ENCODE data around the gene JAK3. TPM values are rescaled to one million over a fixed set of nuclear protein-coding genes. Genes with fewer than 3 reads are reported as not detected.

JAK3 gene
- polyA plus RNA-seq, 1 of the 3 experiments (the other 2 are of a cell fraction): 1.3 TPM

- no peak overlapping the region for H3K9ac ChIP-seq
- POLR2A ChIA-PET: no interaction called here
- peaks cover 37% of the 10 kb centered on the region for H3K27me3 ChIP-seq (ENCODE audit: insufficient read depth)
- H3K4me3 ChIP-seq (ENCODE audit: low read depth in 2 of 2, low read length in 1 of 2): no peak overlapping the region
- DNase-seq: peak; percentile 31
- no peaks in the 10 kb centered on the region for H4K20me1 ChIP-seq (ENCODE audit: insufficient read depth)
- H3K9me2 ChIP-seq: no peaks in the 10 kb centered on the region
- TF ChIP-seq MAX (IDR thresholded peaks at IDR 0.05; ENCODE audit: low read depth): no peak
- TF ChIP-seq SIN3A (IDR thresholded peaks at IDR 0.05; ENCODE audit: borderline replicate concordance, low read depth, low read length): no peak
- no peak for TF ChIP-seq FOSL2 (IDR thresholded peaks at IDR 0.05; ENCODE audit: borderline replicate concordance, low read depth)
- TF ChIP-seq MEF2A (IDR thresholded peaks at IDR 0.05; ENCODE audit: borderline replicate concordance, low read depth): no peak
- TF ChIP-seq NFIC (IDR thresholded peaks at IDR 0.05; ENCODE audit: borderline replicate concordance): no peak
- no peak for TF ChIP-seq CHD2 (IDR thresholded peaks at IDR 0.05; ENCODE audit: low read length, partially characterized antibody)
- no peak for TF ChIP-seq NRF1 (IDR thresholded peaks at IDR 0.05; ENCODE audit: low read depth, low read length)
- TF ChIP-seq TAF1 (IDR thresholded peaks at IDR 0.05; ENCODE audit: borderline replicate concordance, low read depth, low read length): no peak
- no peak for TF ChIP-seq YY1 (IDR thresholded peaks at IDR 0.05; ENCODE audit: low read depth)
- TF ChIP-seq EP300 (IDR thresholded peaks at IDR 0.05; ENCODE audit: borderline replicate concordance in 1 of 2, low read depth in 1 of 2, low read length in 1 of 2): no peak
- TF ChIP-seq TEAD4 (IDR thresholded peaks at IDR 0.05; ENCODE audit: borderline replicate concordance, insufficient read depth): no peak
- no peak for TF ChIP-seq SMC3 (IDR thresholded peaks at IDR 0.05; ENCODE audit: low read depth, low read length)
- TF ChIP-seq IRF3 (IDR thresholded peaks at IDR 0.05; ENCODE audit: low read depth, low read length): no peak
- TF ChIP-seq REST (IDR thresholded peaks at IDR 0.05; ENCODE audit: low read depth, low read length): no peak
- no peak for TF ChIP-seq RFX5 (IDR thresholded peaks at IDR 0.05; ENCODE audit: low read length)
- TF ChIP-seq ELF1 (IDR thresholded peaks at IDR 0.05): no peak
- TF ChIP-seq RXRA (IDR thresholded peaks at IDR 0.05; ENCODE audit: borderline replicate concordance, low read depth): no peak
- no peak for TF ChIP-seq CTCF (IDR thresholded peaks at IDR 0.05)
- TF ChIP-seq RCOR1 (IDR thresholded peaks at IDR 0.05; ENCODE audit: low read length): no peak
- TF ChIP-seq GABPA (IDR thresholded peaks at IDR 0.05; ENCODE audit: low read depth): no peak
- CTCF ChIA-PET: no interaction called here
- no peaks in the 10 kb centered on the region for H3K4me1 ChIP-seq (ENCODE audit: control insufficient read depth in 1 of 2, insufficient read depth in 2 of 2, low read depth in 1 of 2, low read length in 1 of 2)
- no peak overlapping the region for H3K4me2 ChIP-seq
- H3F3A ChIP-seq (replicated peaks; ENCODE audit: insufficient read depth): no peaks in the 10 kb centered on the region
- no peaks in the 10 kb centered on the region for H3K36me3 ChIP-seq (replicated peaks in 1 of 2; ENCODE audit: control insufficient read depth in 1 of 2, insufficient read depth in 2 of 2, low read length in 1 of 2)
- H3K9me3 ChIP-seq: no peaks in the 10 kb centered on the region
- H3K79me2 ChIP-seq (ENCODE audit: insufficient read depth): no peaks in the 10 kb centered on the region
- no peak overlapping the region for H2AFZ ChIP-seq (ENCODE audit: low read depth)
- no peak overlapping the region for H3K27ac ChIP-seq (ENCODE audit: low read depth in 2 of 2, low read length in 1 of 2)
- 12% methylated on average over 5 of the region's 7 CpGs for WGBS (ENCODE audit: low lambda C conversion rate)
Observed at GRCh38 chr19:17881701-17882100, 33.9 kb upstream of the JAK3 start.

All from SK-N-SH (cell line).